NCI-H1105 treated with DMSO at 0.1 percent for 48 hours (cell line): ENCODE measurements around the gene AHCYL2.
A peak's percentile ranks its signal among the peaks of the same experiment; 100 is the strongest.

ENCODE experiments used
- DNase-seq: peaks from one replicate; lab custom pipeline; 2025; lab: John Stamatoyannopoulos, UW

The AHCYL2 gene

DNA sequence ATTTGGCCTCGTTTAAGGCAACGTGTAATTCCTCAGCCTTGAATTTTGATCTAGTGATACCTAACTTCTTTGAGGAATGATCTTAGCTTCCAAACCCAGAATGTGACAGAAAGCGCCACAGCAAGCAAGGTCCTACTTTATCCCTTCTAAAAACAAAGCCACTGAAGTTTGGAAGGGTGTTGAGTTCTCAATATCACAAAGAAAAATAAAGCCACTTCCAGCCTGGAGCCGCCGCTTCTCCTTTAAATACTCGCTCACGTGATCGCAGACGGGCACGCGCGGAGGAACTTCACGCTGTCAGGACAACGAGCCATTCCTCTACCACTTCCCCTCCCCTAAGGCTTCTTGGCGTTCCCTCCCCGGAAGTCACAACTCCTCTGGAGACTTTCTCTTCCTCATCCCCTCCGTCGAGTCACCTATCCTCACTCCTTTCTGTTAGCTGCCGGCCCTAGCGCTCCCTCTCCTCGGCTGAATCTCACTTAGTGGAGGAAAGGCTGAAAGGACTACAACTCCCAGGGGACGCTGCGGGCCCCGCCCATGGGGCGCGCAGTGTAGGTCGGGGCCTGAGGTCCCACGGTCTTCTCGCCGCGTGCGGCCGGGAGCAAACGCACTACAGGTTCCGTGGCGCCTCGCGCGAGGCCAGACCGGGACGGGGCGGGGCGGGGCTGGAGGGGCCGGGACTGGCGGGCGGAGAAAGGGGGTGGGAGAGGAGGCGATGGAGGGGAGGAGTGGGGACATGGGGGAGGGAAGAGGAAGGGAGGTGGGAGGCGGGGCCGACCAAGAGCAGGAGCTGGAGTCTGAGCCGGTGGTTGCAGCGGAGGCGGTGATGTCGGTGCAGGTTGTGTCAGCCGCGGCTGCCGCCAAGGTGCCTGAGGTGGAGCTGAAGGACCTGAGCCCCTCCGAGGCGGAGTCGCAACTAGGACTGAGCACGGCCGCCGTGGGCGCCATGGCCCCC, at the start of gene AHCYL2:
TSS of gene AHCYL2 (plus strand) at position 780 of the 955 bp plus-strand sequence.
- peak; percentile 96 for DNase-seq

DNA sequence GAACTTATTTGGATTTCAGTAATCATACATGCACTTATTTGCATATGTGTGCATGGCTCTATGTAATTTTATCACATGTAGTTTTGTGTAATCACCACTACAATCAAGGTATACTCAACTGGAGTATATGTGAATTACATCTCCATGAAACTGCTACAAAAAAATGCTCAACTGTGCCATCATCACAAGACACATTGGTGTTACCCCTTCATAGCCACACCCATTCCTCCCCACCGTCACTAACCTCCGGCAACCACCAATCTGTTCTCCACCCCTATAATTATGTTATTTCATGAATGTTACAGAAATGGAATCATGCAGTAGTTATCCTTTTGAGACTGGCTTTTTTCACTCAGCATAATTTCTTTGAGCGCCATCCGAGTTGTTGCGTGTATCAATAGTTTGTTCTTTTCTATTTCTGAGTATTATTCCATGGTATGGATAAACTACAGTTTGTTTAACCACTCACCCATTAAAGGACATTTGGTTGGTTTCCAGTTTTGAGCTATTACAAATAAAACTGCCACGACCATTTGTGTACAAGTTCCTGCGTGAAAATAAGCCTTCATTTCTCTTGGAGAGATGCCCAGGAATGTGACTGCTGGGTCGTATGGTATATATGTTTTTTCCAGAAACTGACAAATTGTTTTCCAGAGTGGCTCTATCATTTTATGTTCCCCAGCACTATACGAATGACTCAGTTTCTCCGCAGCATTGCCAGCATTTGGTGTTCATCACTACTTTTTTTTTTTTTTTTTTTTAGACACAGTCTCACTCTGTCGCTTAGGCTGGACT, 47.7 kb upstream of the AHCYL2 start:
- peak; percentile 53 for DNase-seq

DNA sequence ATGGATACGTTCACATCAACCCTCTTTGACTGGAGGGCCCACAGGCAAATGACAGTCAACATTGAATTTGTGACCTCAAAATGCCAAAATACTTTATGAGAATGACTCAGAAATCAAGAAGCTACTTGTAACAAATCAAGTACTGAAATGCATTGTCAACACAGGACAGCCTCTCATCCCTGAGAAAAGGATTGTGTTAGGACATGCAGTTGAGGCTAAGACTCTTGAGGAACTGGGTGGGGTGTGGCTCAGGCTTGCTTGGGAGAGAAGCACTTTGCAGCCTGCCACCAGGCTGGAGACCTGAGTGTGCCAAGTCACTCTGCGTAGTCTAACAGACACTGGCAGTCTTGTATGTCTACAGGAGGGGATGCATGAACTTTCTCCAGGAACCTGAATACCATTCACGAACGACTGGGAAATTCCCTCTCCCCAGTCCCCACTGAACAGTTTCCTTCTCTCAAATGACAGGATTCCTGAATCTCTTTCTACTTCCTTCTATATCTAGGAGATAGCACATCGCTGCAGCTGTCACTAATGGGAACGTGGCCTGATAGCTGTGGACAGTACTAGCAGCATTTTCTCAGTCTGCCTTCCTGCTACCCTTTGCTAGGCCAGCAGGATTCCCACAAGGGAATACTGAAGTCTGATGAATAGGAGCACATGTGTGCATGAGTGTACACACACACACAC, 39.7 kb upstream of the AHCYL2 start:
- DNase-seq = no peak

DNA sequence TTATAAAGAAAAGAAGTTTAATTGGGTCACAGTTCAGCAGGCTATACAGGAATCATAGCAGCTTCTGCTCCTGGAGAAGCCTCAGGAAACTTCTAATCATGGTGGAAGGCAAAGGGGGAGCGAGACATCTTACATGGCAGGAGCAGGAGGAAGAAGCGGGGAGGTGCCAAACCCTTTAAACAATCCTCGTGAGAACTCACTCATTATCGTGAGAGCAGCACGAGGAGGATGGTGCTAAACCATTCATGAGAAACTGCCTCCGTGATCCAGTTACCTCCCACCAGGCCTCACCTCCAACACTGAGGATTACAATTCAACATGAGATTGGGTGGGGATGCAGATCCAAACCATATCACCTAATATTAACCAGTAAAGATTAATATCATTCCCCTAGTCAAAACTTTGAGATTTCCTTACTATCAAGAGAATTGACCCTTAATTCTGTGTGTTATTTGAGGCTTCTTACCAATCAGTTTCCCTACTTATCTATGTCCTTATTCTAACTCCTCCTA, 38.0 kb upstream of the AHCYL2 start:
- DNase-seq = no peak

DNA sequence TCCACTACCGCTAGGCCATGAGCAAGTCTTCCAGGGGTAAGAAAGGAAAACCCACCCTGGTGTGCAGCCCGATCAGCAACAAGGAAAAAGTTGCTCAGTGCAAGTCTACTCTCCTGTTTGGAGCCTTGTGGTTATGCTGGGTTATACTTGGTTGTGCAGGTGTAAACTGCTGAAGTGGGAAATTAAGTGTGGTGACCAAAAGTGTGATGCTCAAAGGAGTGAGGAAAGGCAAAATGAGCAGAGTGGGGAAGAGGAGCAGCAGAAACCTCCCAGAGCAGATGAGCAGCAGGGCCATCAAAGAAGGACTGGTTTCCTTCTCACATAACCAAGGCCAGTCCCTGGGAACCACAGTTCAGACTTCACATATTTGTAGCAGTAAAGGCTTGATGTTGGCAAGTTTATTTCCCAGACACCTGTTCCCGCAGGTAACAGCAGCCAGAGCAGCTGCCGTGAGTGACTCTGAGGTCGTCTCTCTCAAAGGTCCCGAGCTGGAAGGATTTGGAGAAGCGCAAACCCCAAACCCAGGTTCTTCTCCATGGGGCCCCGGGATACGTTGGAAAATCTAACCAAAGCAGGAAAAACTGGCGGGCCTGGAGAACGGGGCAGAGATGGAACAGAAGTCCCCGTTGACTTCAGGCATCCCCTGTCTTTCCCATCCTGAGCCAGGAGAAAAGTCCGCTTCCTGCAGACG, 37.0 kb upstream of the AHCYL2 start:
- DNase-seq = no peak

DNA sequence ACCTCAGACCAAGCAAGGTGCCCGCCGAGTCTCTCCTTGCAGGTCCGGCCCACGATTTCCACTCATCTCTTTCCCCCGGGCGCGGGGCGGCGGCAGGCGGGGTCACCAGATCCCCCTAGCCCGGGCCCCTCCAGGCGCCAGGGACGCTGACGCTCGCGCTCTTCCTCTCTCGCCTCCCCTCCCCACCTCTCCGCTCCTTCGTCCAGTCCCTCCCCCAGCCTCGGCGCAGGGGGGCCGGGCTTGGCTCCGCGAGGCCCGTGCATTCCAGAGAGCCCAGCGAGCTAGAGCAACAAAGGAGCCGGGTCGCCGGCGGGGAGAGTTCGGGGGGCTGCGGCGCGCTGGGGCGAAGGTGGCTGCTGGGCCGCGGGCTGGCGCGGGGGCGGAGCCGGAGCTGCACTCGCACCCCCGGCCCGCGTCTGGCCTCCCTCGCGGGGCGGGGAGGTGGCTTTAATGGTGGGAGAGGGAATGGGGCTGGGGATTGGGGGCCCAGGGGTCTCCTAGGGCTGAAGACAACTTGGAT, 36.4 kb upstream of the AHCYL2 start, which contains the start of gene SMO:
TSS of gene SMO (plus strand) at position 262 of the 520 bp plus-strand sequence. CDS start 519 bp downstream, outside the sequence.
- DNase-seq = peak; percentile 31

DNA sequence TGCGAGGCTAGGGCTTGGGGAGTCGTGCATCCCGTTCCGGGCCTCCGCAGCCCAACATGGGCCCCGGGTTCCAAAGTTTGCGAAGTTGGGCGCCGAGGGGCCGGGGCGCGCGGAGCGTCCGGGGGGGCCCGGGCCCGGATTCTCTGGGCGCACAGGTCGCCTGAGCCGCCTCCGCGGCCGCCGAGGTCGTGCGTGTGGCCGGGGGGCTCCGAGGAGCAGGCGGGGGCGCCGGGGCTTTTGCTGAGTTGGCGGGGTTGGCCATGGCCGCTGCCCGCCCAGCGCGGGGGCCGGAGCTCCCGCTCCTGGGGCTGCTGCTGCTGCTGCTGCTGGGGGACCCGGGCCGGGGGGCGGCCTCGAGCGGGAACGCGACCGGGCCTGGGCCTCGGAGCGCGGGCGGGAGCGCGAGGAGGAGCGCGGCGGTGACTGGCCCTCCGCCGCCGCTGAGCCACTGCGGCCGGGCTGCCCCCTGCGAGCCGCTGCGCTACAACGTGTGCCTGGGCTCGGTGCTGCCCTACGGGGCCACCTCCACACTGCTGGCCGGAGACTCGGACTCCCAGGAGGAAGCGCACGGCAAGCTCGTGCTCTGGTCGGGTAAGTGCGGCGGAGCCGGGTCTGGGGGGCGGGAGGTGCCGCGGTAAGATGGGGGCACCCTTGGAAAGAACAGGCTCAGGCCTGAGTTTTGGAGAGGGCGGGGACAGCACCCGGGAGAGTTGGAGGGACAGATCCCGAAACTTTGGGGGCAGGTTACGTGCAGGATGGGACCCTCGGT, 35.8 kb upstream of the AHCYL2 start:
- peak; percentile 3 for DNase-seq

DNA sequence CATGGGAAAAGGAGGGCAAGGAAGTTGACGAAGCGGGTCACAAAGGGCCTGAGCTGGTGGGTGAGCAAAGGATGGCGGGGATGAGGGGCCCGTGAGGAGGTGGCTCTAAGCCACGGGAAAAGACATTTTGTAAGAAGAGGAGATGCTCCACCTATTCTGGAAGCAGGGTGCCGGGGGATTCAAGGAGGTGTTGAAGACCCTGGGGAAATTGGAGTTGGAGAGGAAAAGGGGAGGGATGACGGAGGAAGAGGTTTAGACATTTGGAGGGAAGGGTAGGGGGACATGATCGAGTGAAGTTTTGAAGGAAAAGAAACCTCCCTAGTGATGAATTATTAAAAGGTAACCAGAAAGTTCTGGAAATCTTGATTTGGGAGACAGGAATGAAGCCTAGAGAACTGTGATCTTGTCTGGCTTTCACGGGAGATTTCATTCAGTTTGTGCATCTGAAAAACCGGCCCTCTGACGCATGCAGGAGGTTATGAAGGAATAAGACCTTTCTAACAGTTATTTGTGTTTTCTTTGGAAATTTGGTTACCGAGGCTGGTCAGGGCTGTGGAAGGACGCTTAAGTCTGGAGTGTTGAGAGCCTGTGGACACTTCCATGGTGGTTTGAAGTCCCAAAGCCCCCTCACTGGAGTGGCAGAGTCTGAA, 35.0 kb upstream of the AHCYL2 start:
- DNase-seq = no peak

DNA sequence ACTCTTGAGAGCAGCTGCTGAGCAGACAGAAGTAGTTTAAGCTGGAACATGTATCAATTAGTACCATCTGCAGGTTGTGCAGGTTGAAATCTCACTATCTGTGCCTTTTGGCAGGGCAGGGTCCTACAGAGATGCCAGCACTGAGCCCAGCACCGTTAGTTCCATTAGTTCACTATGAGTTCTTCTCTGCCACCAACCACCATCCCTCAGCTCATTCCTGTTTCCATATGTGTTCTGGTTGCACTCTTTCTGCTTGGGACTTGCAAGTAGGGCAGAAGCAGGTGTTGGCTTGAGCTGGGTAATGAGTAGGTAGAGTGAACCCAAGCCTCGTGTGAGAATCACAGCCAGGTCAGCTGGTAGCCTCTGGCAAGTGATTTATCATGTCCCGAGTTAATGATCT, 33.6 kb upstream of the AHCYL2 start:
- no peak for DNase-seq

DNA sequence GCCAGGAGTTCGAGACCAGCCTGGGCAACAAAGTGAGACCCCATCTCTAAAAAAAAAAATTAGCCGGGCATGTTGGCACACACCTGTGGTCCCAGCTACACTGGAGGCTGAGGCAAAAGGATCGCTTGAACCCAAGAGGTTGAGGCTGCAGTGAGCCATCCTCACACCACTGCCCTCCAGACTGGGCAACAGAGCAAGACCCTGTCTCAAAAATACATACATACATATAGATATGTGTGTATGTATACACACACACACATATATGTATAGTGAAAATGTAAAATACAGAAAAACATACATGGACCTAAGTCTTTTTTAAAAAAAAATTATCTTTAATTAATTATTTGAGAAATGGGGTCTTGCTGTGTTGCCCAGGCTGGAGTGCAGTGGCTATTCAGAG, 30.9 kb upstream of the AHCYL2 start:
- DNase-seq = no peak

DNA sequence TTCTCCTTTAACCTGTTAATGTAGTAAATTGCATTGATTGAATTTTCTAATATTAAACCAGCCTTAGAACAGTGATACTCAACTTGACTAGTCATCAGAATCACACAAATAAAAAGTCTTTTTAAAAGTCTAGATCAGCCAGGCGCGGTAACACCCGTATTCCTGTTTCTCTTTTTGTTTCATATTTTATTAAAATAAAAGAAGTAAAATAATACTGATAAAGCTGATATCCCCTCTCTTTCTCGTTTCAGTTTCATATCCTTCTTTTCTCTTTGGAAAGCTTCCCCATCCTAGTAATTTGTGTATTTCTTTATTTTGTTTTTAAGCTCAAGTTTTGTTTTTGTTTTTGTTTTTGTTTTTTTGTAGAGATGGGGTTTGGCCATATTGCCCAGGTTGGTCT, 27.1 kb upstream of the AHCYL2 start:
- DNase-seq = no peak

DNA sequence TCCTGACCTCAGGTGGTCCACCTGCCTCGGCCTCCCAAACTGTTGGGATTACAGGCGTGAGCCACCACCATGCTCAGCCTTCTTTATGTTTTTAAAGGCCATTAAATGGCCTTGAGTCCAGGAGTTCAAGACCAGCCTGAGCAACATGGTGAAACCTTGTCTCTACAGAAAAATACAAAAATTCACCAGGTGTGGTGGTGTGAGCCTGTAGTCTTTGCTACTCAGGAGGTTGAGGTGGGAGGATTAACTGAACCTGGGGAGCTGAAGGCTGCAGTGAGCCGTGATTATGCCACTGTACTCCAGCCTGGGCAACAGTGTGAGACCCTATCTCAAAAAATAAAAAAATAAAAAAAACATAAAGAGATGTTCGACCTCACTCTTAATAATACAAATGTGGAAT, 25.4 kb upstream of the AHCYL2 start:
- no peak for DNase-seq

DNA sequence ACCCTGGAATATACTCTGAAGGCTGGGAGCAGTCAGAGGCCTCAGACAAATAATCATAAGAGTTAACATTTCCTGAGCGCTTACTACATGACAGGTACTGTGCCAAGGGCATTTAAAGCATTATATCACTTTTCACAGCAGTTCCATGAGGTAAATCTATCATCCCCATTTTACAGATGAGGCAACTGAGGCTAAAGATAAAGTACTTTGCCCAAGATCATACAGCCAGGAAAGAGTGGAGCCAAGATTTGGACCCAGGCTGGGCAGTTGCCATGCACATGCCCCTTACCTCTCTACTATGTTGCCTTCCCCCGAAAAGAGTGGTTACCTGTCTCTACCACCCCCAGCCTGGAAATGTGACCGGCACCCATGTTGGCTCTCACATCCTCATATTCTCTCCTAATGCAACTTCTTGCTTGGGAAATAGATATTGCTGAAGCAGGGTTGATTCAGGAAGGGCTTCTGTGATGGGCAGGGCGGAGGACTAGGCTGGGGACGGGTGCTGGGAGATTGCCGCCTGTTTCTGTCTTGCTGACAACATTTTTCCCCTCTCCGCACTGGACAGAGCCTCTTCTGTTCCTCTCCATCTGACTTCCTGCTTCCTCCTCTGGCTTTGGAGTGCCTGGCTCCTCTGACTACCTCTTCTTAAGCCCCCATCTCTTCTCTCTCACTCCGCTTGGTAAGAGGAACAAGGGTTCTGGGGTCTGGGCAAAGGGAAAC, 22.6 kb upstream of the AHCYL2 start:
- DNase-seq = no peak

DNA sequence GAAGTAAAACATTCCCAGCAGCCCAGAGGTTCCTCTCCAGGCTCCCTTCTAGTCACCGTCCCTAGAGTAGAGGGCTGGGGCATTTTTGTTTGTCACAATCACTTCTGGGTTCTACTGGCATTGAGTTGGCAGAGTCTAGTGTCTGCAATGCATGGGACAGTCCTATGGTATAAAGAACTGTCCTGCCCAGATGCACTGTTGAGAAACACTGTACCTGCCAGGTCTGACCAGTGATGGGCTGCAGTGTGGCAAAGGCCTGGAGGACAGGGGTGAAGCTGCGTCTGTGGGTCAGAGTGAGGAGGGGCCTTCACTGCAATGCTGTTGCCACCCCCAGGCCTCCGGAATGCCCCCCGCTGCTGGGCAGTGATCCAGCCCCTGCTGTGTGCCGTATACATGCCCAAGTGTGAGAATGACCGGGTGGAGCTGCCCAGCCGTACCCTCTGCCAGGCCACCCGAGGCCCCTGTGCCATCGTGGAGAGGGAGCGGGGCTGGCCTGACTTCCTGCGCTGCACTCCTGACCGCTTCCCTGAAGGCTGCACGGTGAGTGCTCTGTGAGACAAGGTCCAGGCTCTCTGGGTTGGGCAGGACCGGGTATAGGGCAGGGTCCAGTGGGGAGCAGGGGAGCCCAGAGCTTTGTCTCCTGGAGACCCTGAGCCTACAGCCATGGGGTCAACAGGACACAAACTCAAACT, 21.6 kb upstream of the AHCYL2 start:
- no peak for DNase-seq

DNA sequence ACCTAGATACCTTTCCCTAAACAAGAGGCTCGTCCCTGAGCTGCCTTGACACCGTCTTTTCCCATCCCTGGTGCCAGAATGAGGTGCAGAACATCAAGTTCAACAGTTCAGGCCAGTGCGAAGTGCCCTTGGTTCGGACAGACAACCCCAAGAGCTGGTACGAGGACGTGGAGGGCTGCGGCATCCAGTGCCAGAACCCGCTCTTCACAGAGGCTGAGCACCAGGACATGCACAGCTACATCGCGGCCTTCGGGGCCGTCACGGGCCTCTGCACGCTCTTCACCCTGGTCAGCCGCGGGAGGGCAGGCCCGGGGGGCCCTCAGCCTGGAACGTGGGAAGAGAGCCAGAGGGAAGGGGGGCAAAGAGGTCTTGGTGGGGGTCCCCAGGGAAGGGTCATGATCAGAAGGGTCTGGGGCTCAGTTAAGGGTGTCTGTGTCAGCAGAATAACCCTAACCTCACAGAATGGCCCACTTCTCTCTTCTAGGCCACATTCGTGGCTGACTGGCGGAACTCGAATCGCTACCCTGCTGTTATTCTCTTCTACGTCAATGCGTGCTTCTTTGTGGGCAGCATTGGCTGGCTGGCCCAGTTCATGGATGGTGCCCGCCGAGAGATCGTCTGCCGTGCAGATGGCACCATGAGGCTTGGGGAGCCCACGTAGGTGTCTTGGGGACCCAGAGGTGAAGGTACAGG, 19.6 kb upstream of the AHCYL2 start:
- DNase-seq = no peak

DNA sequence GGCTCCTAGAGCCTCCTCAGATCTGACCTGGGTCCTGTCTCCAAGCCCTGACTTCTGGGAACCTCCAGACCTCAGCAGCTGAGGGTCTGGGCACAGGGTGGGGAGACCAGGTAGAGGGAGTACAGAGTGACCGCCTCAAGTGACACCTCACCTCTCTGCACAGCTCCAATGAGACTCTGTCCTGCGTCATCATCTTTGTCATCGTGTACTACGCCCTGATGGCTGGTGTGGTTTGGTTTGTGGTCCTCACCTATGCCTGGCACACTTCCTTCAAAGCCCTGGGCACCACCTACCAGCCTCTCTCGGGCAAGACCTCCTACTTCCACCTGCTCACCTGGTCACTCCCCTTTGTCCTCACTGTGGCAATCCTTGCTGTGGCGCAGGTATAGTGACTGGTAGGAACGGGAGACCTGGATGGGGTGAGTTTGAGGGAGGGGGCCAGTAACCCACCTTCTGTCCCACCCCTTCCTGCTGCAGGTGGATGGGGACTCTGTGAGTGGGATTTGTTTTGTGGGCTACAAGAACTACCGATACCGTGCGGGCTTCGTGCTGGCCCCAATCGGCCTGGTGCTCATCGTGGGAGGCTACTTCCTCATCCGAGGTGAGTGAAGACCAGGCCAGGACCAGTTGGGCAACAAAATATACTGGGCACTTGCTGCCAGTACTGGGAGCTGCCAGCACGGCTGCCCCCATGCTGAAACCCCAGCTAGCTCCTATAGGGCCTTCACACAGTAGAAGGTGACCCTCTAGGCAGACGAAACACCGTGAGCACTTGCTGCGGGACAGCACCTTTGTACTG, 18.6 kb upstream of the AHCYL2 start:
- DNase-seq = no peak

DNA sequence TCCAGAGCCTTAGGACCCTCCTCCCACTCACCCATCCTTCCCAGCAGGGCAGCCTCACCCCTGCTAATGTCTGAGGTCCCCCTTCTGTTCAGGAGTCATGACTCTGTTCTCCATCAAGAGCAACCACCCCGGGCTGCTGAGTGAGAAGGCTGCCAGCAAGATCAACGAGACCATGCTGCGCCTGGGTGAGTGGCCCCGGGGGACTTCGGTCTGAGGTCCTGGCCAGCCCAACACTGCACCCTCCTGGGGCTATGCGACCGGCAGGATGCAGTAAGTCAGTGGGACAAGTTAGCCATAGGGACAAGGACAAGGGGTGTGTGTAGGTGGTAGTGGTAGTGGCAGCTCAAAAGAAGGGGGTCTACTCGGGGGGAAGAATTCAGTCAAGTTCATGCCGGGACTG, 16.2 kb upstream of the AHCYL2 start:
- no peak for DNase-seq
